Stomach (tissue), 9 donors: ENCODE measurements around the gene HEMGN. TPM values are rescaled to one million over a fixed set of nuclear protein-coding genes. Genes with fewer than 3 reads are reported as not detected.
"Not testable (repeated sequence)": the region's sequence is repeated elsewhere in the genome, so short reads cannot be mapped to it uniquely, and the experiment has no call there.

Experiments
- DNase-seq, 2 donors: peaks; one replicate each; pipeline versions ENCODE4 v3.0.0 to v3.0.0-alpha.2; 2013 to 2019
- H3K27ac ChIP-seq, 5 donors: fragments of 200-600 bp in 4 of 5; sonication (generic) in 4 of 5; one replicate each; pipeline ENCODE4 v1.5.1; 2013 to 2019; ENCODE audit warnings: mild to moderate bottlenecking in 1 of 5, moderate library complexity in 1 of 5
- H3K27me3 ChIP-seq, 3 donors: fragments of 200-600 bp; sonication (generic); one replicate each; pipeline ENCODE4 v1.5.1; 2017 to 2019; ENCODE audit warnings: mixed run types in 1 of 3
- H3K36me3 ChIP-seq, 4 donors: fragments of 200-600 bp; sonication (generic); 1 replicate in 3 of 4; 2 replicates in 1 of 4; pipeline ENCODE4 v1.5.1; 2016 to 2019
- H3K4me1 ChIP-seq, 4 donors: fragments of 200-600 bp; sonication (generic); one replicate each; pipeline ENCODE4 v1.5.1; 2016 to 2019
- H3K4me3 ChIP-seq, 4 donors: fragments of 200-600 bp; sonication (generic) in 3 of 4; one replicate each; pipeline ENCODE4 v1.5.1; 2016 to 2019; ENCODE audit warnings: mild to moderate bottlenecking in 1 of 4
- H3K9me3 ChIP-seq, 4 donors: fragments of 200-600 bp; sonication (generic); one replicate each; pipeline ENCODE4 v1.5.1; 2016 to 2019
- CTCF ChIP-seq, 7 experiments: fragments of 450-650 bp in 4 of 7; fragments of 200-600 bp in 3 of 7; sonication (generic) in 3 of 7; IDR thresholded peaks; one replicate each; pipeline ENCODE4 v1.5.1; 2016 to 2019; ENCODE audit warnings: antibody characterized with exemption in 7 of 7, control low read depth in 2 of 7, mild to moderate bottlenecking in 1 of 7
- EP300 ChIP-seq: sonication (generic); formaldehyde crosslinking; IDR thresholded peaks from one replicate; pipeline ENCODE4 v1.6.1; 2017; ENCODE audit warnings: antibody characterized with exemption
- POLR2A ChIP-seq, 4 donors: fragments of 450-650 bp; IDR thresholded peaks; one replicate each; pipeline ENCODE4 v1.6.1; 2016; ENCODE audit warnings: antibody characterized with exemption in 4 of 4, control low read depth in 2 of 4, mild to moderate bottlenecking in 1 of 4, moderate library complexity in 1 of 4
- POLR2AphosphoS5 ChIP-seq, 3 donors: sonication (generic); formaldehyde crosslinking; IDR thresholded peaks; one replicate each; pipeline ENCODE4 v1.6.1; 2016; ENCODE audit warnings: antibody characterized with exemption in 3 of 3
- WGBS, 5 donors: extraction: QIAGEN DNeasy Blood & Tissue Kit in 3 of 5; methylation state at CpG; one replicate each; pipeline versions ENCODE4 v1.1.5 to v1.1.7; 2013 to 2018; 5-methylcytosine and 5-hydroxymethylcytosine counted together
- intact Hi-C: fragments of 100-400 bp; cut with DNase I; formaldehyde crosslinking; loops from one replicate; pipeline ENCODE4 v1.15.1; 2023; ENCODE audit warnings: low total_unique reads
- polyA plus RNA-seq, 3 donors: library from polyadenylated mRNA; stranded (reverse); fragments of 200-250 nt; gene quantifications; one replicate each; pipeline ENCODE4 v1.2.3, GENCODE V29; 2013
- total RNA-seq, 5 donors: library from RNA; depleted of rRNA; stranded (reverse); fragments of >200 nt; gene quantifications; one replicate each; pipeline versions ENCODE4 v1.1.0 to v1.2.3, GENCODE V29; 2014 to 2016
- donor health status: healthy with polysubstance abuse.
- donor health status: Bipolar disorder and iron deficiency.
- donor health status: healthy.

HEMGN gene
- total and polyA plus RNA-seq, 8 donors = 1.8 TPM; not detected in 7

GRCh38 chr9:97959585-97959984, 21.6 kb upstream of the HEMGN start:
- no peak for DNase-seq
- H3K27me3 ChIP-seq = no peaks in the 10 kb centered on the region
- intact Hi-C loops = no loop called here
- no peaks in the 10 kb centered on the region for H3K9me3 ChIP-seq
- no peaks in the 10 kb centered on the region for H3K4me1 ChIP-seq
- TF ChIP-seq CTCF (IDR thresholded peaks at IDR 0.05) = no peak
- no peak for TF ChIP-seq EP300
- TF ChIP-seq POLR2A (IDR thresholded peaks at IDR 0.05) = no peak
- no peak for TF ChIP-seq POLR2AphosphoS5 (IDR thresholded peaks at IDR 0.05)
- H3K27ac ChIP-seq = no peak overlapping the region
- no peaks in the 10 kb centered on the region for H3K36me3 ChIP-seq
- no peak overlapping the region for H3K4me3 ChIP-seq

GRCh38 chr9:97958812-97959511, 21.0 kb upstream of the HEMGN start:
- Histone ChIP-seq H3K4me3 (no peak overlapping the region), H3K36me3 (no peaks in the 10 kb centered on the region), H3K27me3 (no peaks in the 10 kb centered on the region), H3K4me1 (no peaks in the 10 kb centered on the region), H3K9me3 (no peaks in the 10 kb centered on the region), H3K27ac (no peak overlapping the region)
- no peak for DNase-seq
- WGBS, 5 donors = 60 to 76% (median 73%) methylated on average over 5 of the region's 5 CpGs
- intact Hi-C loops = no loop called here
- TF ChIP-seq EP300 = no peak
- TF ChIP-seq POLR2A (IDR thresholded peaks at IDR 0.05) = no peak
- TF ChIP-seq POLR2AphosphoS5 (IDR thresholded peaks at IDR 0.05) = no peak
- no peak for TF ChIP-seq CTCF (IDR thresholded peaks at IDR 0.05)

- Histone ChIP-seq H3K4me3 (no peak overlapping the region), H3K27ac (no peak overlapping the region), H3K9me3 (peaks cover 0 to under 1% (median under 1%) of the 10 kb centered on the region in 4 donors), H3K36me3 (no peaks in the 10 kb centered on the region), H3K4me1 (no peaks in the 10 kb centered on the region), H3K27me3 (no peaks in the 10 kb centered on the region)
- TF ChIP-seq POLR2AphosphoS5 (IDR thresholded peaks at IDR 0.05) = no peak
- no peak for TF ChIP-seq EP300
- no peak for TF ChIP-seq POLR2A (IDR thresholded peaks at IDR 0.05)
- no peak for TF ChIP-seq CTCF (IDR thresholded peaks at IDR 0.05)
- intact Hi-C loops = no loop called here
- no peak for DNase-seq
Observed at GRCh38 chr9:97956331-97956730, 18.4 kb upstream of the HEMGN start.

GRCh38 chr9:97954550-97954989, 16.6 kb upstream of the HEMGN start:
- H3K36me3 ChIP-seq = no peaks in the 10 kb centered on the region
- H3K9me3 ChIP-seq = peaks cover 0 to 10% (median 9%) of the 10 kb centered on the region in 4 donors
- TF ChIP-seq POLR2AphosphoS5 (IDR thresholded peaks at IDR 0.05) (no peak), POLR2A (IDR thresholded peaks at IDR 0.05) (no peak), CTCF (IDR thresholded peaks at IDR 0.05) (peak in 5 of 7 experiments; percentile 26 to 53 (median 35))
- H3K27me3 ChIP-seq = peaks cover 0 to 16% (median 0%) of the 10 kb centered on the region in 3 donors
- no peak overlapping the region for H3K4me3 ChIP-seq
- no peaks in the 10 kb centered on the region for H3K4me1 ChIP-seq
- DNase-seq = peak; percentile 55 to 74
- intact Hi-C loops = no loop called here
- no peak overlapping the region for H3K27ac ChIP-seq

GRCh38 chr9:97950873-97951272, 12.9 kb upstream of the HEMGN start:
- intact Hi-C loops, DNase-seq, H3K4me1 ChIP-seq, H3K36me3 ChIP-seq, H3K27ac ChIP-seq, H3K4me3 ChIP-seq: not testable (repeated sequence)
- WGBS, 5 donors = 60 to 82% (median 78%) methylated on average over 1 to 5 of the region's 5 CpGs
- peaks cover 0 to 16% (median 0%) of the 10 kb centered on the region in 3 donors for H3K27me3 ChIP-seq
- peaks cover 0 to 10% (median 9%) of the 10 kb centered on the region in 4 donors for H3K9me3 ChIP-seq

GRCh38 chr9:97947094-97947493, 9.1 kb upstream of the HEMGN start:
- H3K36me3 ChIP-seq, DNase-seq, H3K4me3 ChIP-seq, intact Hi-C loops, H3K4me1 ChIP-seq, H3K27ac ChIP-seq: not testable (repeated sequence)
- H3K27me3 ChIP-seq = peaks cover 0 to 20% (median 0%) of the 10 kb centered on the region in 3 donors
- 36 to 58% (median 47%) methylated on average over 2 of the region's 2 CpGs for WGBS, 5 donors
- peaks cover 0 to 10% (median 9%) of the 10 kb centered on the region in 4 donors for H3K9me3 ChIP-seq

GRCh38 chr9:97945470-97945869, 7.5 kb upstream of the HEMGN start:
- H3K27ac ChIP-seq, H3K4me1 ChIP-seq, H3K4me3 ChIP-seq, DNase-seq, H3K36me3 ChIP-seq, H3K9me3 ChIP-seq, intact Hi-C loops: not testable (repeated sequence)
- 68 to 86% (median 80%) methylated on average over 2 of the region's 2 CpGs for WGBS, 5 donors
- H3K27me3 ChIP-seq = peaks cover 0 to 11% (median 0%) of the 10 kb centered on the region in 3 donors
